H1 (cell line): Measurements from ENCODE around the gene CDH12. TPM values are rescaled to one million over a fixed set of nuclear protein-coding genes. Genes with fewer than 3 reads are reported as not detected.

Experiments
- CTCF ChIA-PET: fragments of 300-600 bp; sonication (Branson Sonifier 250); formaldehyde crosslinking; loops from one replicate; lab custom pipeline; 2021; ENCODE audit not compliant: partially characterized antibody; lab: Charles Lee
- POLR2A ChIA-PET: fragments of 300-600 bp; sonication (Branson Sonifier 250); formaldehyde crosslinking; loops from one replicate; lab custom pipeline; 2021; ENCODE audit warnings: inconsistent platforms; ENCODE audit not compliant: partially characterized antibody; lab: Charles Lee
- DNase-seq, 2 experiments: peaks; one replicate each; pipeline versions ENCODE4 v3.0.0 to v3.0.0-alpha.2; 2010 to 2022; ENCODE audit warnings: low spot score in 2 of 2, low read depth in 1 of 2, mixed read lengths in 1 of 2
- FAIRE-seq: peaks from 2 replicates; lab custom pipeline; 2011; peaks lifted over from hg19 to GRCh38; lab: Jason Lieb, UNC
- H2AFZ ChIP-seq: 2 replicates; pipeline ENCODE4 v1.8.1; 2012; ENCODE audit warnings: low read length, inconsistent platforms
- H2AK5ac ChIP-seq: 2 replicates; pipeline ENCODE4 v1.6.1; 2013; ENCODE audit warnings: low read depth, low read length
- H2BK120ac ChIP-seq: replicated peaks from 2 replicates; pipeline ENCODE3; 2013; ENCODE audit warnings: low read depth, low read length, inconsistent platforms
- H2BK12ac ChIP-seq: 2 replicates; pipeline ENCODE4 v1.6.1; 2013; ENCODE audit warnings: low read depth, low read length
- H2BK15ac ChIP-seq: 2 replicates; pipeline ENCODE4 v1.6.1; 2013; ENCODE audit warnings: low read length
- H2BK20ac ChIP-seq: 2 replicates; pipeline ENCODE4 v1.6.1; 2013; ENCODE audit warnings: low read length
- H2BK5ac ChIP-seq: 2 replicates; pipeline ENCODE4 v1.6.1; 2013; ENCODE audit warnings: low read depth, low read length
- H3K14ac ChIP-seq: 2 replicates; pipeline ENCODE4 v1.6.1; 2013; ENCODE audit warnings: inconsistent platforms; ENCODE audit not compliant: insufficient read length
- H3K18ac ChIP-seq: 2 replicates; pipeline ENCODE4 v1.6.1; 2013; ENCODE audit warnings: low read length; ENCODE audit errors: extremely low read depth
- H3K23ac ChIP-seq: 2 replicates; pipeline ENCODE4 v1.6.1; 2013; ENCODE audit warnings: inconsistent platforms; ENCODE audit not compliant: insufficient read length
- H3K23me2 ChIP-seq: 2 replicates; pipeline ENCODE4 v1.6.1; 2013; ENCODE audit warnings: low read depth, low read length
- H3K27ac ChIP-seq: 2 replicates; pipeline ENCODE4 v1.6.1; 2011; ENCODE audit warnings: low read depth, low read length, inconsistent platforms
- H3K27me3 ChIP-seq, 4 experiments: replicated peaks in 1 of 4; 1 replicate in 1 of 4; 2 replicates in 3 of 4; pipeline versions ENCODE4 v1.6.1 to v1.8.1; 2011 to 2013; ENCODE audit warnings: low read length in 3 of 4, mild to moderate bottlenecking in 3 of 4, inconsistent platforms in 2 of 4, mixed read lengths in 2 of 4, moderate library complexity in 1 of 4; ENCODE audit not compliant: control insufficient read depth in 3 of 4, insufficient read depth in 3 of 4; ENCODE audit errors: extremely low read depth in 1 of 4
- H3K36me3 ChIP-seq, 4 experiments: 2 replicates each; pipeline versions ENCODE4 v1.6.1 to v1.8.1; 2011 to 2013; ENCODE audit warnings: mild to moderate bottlenecking in 4 of 4, low read length in 3 of 4, moderate library complexity in 2 of 4, control low read depth in 1 of 4, inconsistent platforms in 1 of 4; ENCODE audit not compliant: insufficient read depth in 4 of 4, control insufficient read depth in 2 of 4
- H3K4ac ChIP-seq: replicated peaks from 2 replicates; pipeline ENCODE3; 2013; ENCODE audit warnings: low read length, low read depth, mixed read lengths, inconsistent platforms; ENCODE audit not compliant: insufficient read length
- H3K4me1 ChIP-seq, 4 experiments: replicated peaks in 1 of 4; 1 replicate in 1 of 4; 2 replicates in 3 of 4; pipeline versions ENCODE4 v1.6.1 to v1.8.1; 2011 to 2013; ENCODE audit warnings: low read length in 3 of 4, inconsistent platforms in 2 of 4, mixed read lengths in 1 of 4; ENCODE audit not compliant: insufficient read depth in 4 of 4, control insufficient read depth in 3 of 4
- H3K4me2 ChIP-seq, 2 experiments: 2 replicates each; pipeline versions ENCODE4 v1.6.1 to v1.8.1; 2011 to 2013; ENCODE audit warnings: low read depth in 2 of 2, low read length in 2 of 2, control low read depth in 1 of 2, inconsistent platforms in 1 of 2, mild to moderate bottlenecking in 1 of 2; ENCODE audit not compliant: insufficient read depth in 1 of 2
- H3K4me3 ChIP-seq, 4 experiments: fragments of 200-600, 300-600 bp in 1 of 4; sonication (generic), shearing (Covaris generic), sonication (Bioruptor Twin) in 1 of 4; 2 replicates each; pipeline versions ENCODE4 v1.5.1 to v1.8.1; 2011 to 2016; ENCODE audit warnings: low read length in 4 of 4, low read depth in 3 of 4, control low read depth in 2 of 4, inconsistent platforms in 2 of 4, mild to moderate bottlenecking in 2 of 4, mixed read lengths in 1 of 4, moderate library complexity in 1 of 4; ENCODE audit not compliant: insufficient read depth in 2 of 4; ENCODE audit errors: extremely low read depth in 1 of 4
- H3K56ac ChIP-seq: replicated peaks from 2 replicates; pipeline ENCODE3; 2013; ENCODE audit warnings: low read depth, mild to moderate bottlenecking, mixed read lengths, low read length, inconsistent platforms; ENCODE audit not compliant: insufficient read length
- H3K79me1 ChIP-seq: 2 replicates; pipeline ENCODE4 v1.6.1; 2013; ENCODE audit warnings: low read depth, low read length, control low read depth
- H3K79me2 ChIP-seq, 2 experiments: 2 replicates each; pipeline versions ENCODE4 v1.6.1 to v1.8.1; 2012 to 2013; ENCODE audit warnings: low read length in 2 of 2, mild to moderate bottlenecking in 2 of 2, inconsistent platforms in 1 of 2; ENCODE audit not compliant: insufficient read depth in 2 of 2, control insufficient read depth in 1 of 2
- H3K9ac ChIP-seq, 4 experiments: replicated peaks in 1 of 4; 1 replicate in 1 of 4; 2 replicates in 3 of 4; pipeline versions ENCODE4 v1.6.1 to v1.8.1; 2011 to 2013; ENCODE audit warnings: low read depth in 3 of 4, low read length in 3 of 4, control low read depth in 2 of 4, mild to moderate bottlenecking in 2 of 4, moderate library complexity in 2 of 4, inconsistent platforms in 1 of 4; ENCODE audit errors: extremely low read depth in 1 of 4
- H3K9me3 ChIP-seq, 2 experiments: 2 replicates each; pipeline versions ENCODE4 v1.6.1 to v1.8.1; 2012 to 2013; ENCODE audit warnings: mild to moderate bottlenecking in 2 of 2, moderate library complexity in 2 of 2, control low read depth in 1 of 2, inconsistent platforms in 1 of 2, low read depth in 1 of 2, low read length in 1 of 2, mixed read lengths in 1 of 2; ENCODE audit not compliant: insufficient read depth in 2 of 2
- H4K20me1 ChIP-seq, 2 experiments: replicated peaks in 1 of 2; 2 replicates each; pipeline versions ENCODE3 to v1.8.1; 2011 to 2013; ENCODE audit warnings: inconsistent platforms in 2 of 2, low read length in 2 of 2, mild to moderate bottlenecking in 1 of 2; ENCODE audit not compliant: insufficient read depth in 2 of 2, control insufficient read depth in 1 of 2
- H4K5ac ChIP-seq: 2 replicates; pipeline ENCODE4 v1.6.1; 2013; ENCODE audit warnings: low read length, low read depth, mixed read lengths, inconsistent platforms; ENCODE audit not compliant: insufficient read length
- H4K8ac ChIP-seq: 2 replicates; pipeline ENCODE4 v1.8.0; 2013; ENCODE audit warnings: mild to moderate bottlenecking, moderate library complexity, low read length, inconsistent platforms; ENCODE audit not compliant: insufficient read depth; ENCODE audit errors: extremely low read depth
- H4K91ac ChIP-seq: replicated peaks from 2 replicates; pipeline ENCODE3; 2013; ENCODE audit warnings: low read length, mixed read lengths, inconsistent platforms; ENCODE audit not compliant: insufficient read length
- ASH2L ChIP-seq: fragments of 200-600, 300-600 bp; sonication (generic); IDR thresholded peaks from one replicate; pipeline ENCODE4 v1.7.1; 2017; ENCODE audit warnings: low read length
- CEBPB ChIP-seq: IDR thresholded peaks from 2 replicates; pipeline ENCODE4 v1.6.1; 2012; ENCODE audit warnings: low read depth, low read length
- CHD2 ChIP-seq: IDR thresholded peaks from 2 replicates; pipeline ENCODE4 v1.6.1; 2012; ENCODE audit warnings: low read length, improper control_type of control experiment
- EZH2 ChIP-seq: fragments of 200-600 bp; sonication (generic); IDR thresholded peaks from 2 replicates; pipeline ENCODE4 v1.7.1; 2012; ENCODE audit warnings: low read depth, mild to moderate bottlenecking, moderate library complexity, low read length, inconsistent platforms; ENCODE audit not compliant: severe bottlenecking
- HDAC2 ChIP-seq, 2 experiments: fragments of 300-600 bp in 1 of 2; sonication (generic) in 1 of 2; IDR thresholded peaks; 2 replicates each; pipeline ENCODE4 v1.6.1; 2011 to 2012; ENCODE audit warnings: low read depth in 2 of 2, low read length in 2 of 2, mild to moderate bottlenecking in 2 of 2, moderate library complexity in 2 of 2, borderline replicate concordance in 1 of 2, inconsistent platforms in 1 of 2
- SAP30 ChIP-seq: fragments of 300-600 bp; sonication (generic); IDR thresholded peaks from 2 replicates; pipeline ENCODE4 v1.7.1; 2012; ENCODE audit warnings: low read length, moderate library complexity, mild to moderate bottlenecking, inconsistent platforms; ENCODE audit not compliant: insufficient read depth, insufficient replicate concordance
- TAF7 ChIP-seq: optimal IDR thresholded peaks from 2 replicates; pipeline ENCODE3; 2011; ENCODE audit warnings: low read depth, mild to moderate bottlenecking, inconsistent platforms, low read length, moderate library complexity, borderline replicate concordance
- TBP ChIP-seq: IDR thresholded peaks from 2 replicates; pipeline ENCODE4 v1.6.1; 2011; ENCODE audit warnings: low read depth, low read length, improper control_type of control experiment
- YY1 ChIP-seq: IDR thresholded peaks from 2 replicates; pipeline ENCODE4 v1.6.1; 2011; ENCODE audit warnings: low read depth, mild to moderate bottlenecking, low read length
- WGBS, 2 experiments: shearing (Covaris generic) in 1 of 2; methylation state at CpG; one replicate each; pipeline versions ENCODE4 v1.1.6 to v1.1.7; 2013 to 2015; ENCODE audit warnings: low lambda C conversion rate in 2 of 2, mixed read lengths in 2 of 2, inconsistent platforms in 1 of 2, low coverage in 1 of 2, missing lambda C conversion rate in 1 of 2; ENCODE audit not compliant: insufficient replicate concordance in 2 of 2, insufficient coverage in 1 of 2, insufficient read length in 1 of 2; ENCODE audit errors: extremely low coverage in 1 of 2, missing lambda C conversion rate in 1 of 2; 5-methylcytosine and 5-hydroxymethylcytosine counted together
- polyA plus RNA-seq, 7 experiments: library from polyadenylated mRNA; depleted of rRNA in 3 of 7; stranded (reverse) in 5 of 7; unstranded in 2 of 7; fragments of >200 nt in 5 of 7; fragments of 200-250 nt in 2 of 7; gene quantifications; 1 replicate in 5 of 7; 2 replicates in 1 of 7; 4 replicates in 1 of 7; pipeline versions ENCODE4 v1.2.1 to v1.2.3, GENCODE V29; 2011 to 2013; ENCODE audit warnings: missing spikeins in 2 of 7, mixed read lengths in 2 of 7
- total RNA-seq: library from RNA; stranded (reverse); fragmentation: NEBNext Ultra II Directional; extraction: Animal tissue kit (Norgen Biotek cat#: 25700); gene quantifications from 2 replicates; pipeline ENCODE4 v1.2.1, GENCODE V29; 2021

CDH12 gene
- total and polyA plus RNA-seq, 2 of the 8 experiments (the other 6 are each of a cell fraction or from before 2014, with no cell fraction given) = 0.03 TPM; not detected in 1

DNA sequence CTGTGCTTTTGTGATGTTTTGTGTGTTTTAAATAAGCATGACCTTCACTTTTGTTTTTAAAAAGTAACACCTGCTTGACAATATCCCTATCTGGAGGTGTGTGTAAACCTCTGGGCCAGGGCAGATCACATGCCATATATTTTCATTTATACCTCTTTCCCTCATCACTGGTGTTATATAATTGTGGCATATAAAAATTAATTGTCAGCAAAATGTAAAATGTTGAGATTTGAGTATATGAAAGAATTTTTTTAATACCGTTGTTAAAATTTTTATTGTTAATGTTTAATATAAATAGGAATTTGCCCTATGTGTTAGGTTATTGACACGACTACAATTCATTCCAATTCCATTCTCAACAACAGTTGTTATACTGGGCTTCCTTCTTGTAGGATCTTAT lies 6.5 kb downstream of the CDH12 start:
- Histone ChIP-seq H3K36me3 (no peaks in the 10 kb centered on the region), H3K9me3 (no peaks in the 10 kb centered on the region), H3K9ac (no peak overlapping the region), H3K14ac (no peak overlapping the region), H3K23ac (no peak overlapping the region), H3K4ac (no peak overlapping the region), H2BK120ac (no peak overlapping the region), H2AK5ac (no peak overlapping the region), H4K8ac (no peak overlapping the region), H2BK15ac (no peak overlapping the region), H2BK20ac (no peak overlapping the region), H3K56ac (no peak overlapping the region), H3K27me3 (no peaks in the 10 kb centered on the region), H3K4me1 (no peaks in the 10 kb centered on the region), H3K4me3 (no peak overlapping the region), H4K20me1 (no peaks in the 10 kb centered on the region), H3K79me1 (no peaks in the 10 kb centered on the region), H2BK12ac (no peak overlapping the region), H3K4me2 (no peak overlapping the region), H2BK5ac (no peak overlapping the region), H3K27ac (no peak overlapping the region), H4K91ac (no peak overlapping the region), H3K23me2 (no peaks in the 10 kb centered on the region), H3K79me2 (no peaks in the 10 kb centered on the region), H4K5ac (no peak overlapping the region), H3K18ac (no peak overlapping the region), H2AFZ (no peak overlapping the region)
- FAIRE-seq (no peak), DNase-seq (no peak)
- no peak for TF ChIP-seq HDAC2 (IDR thresholded peaks at IDR 0.05; ENCODE audit: borderline replicate concordance in 1 of 2, low read depth in 2 of 2, low read length in 2 of 2)
- TF ChIP-seq SAP30 = no peak
- TF ChIP-seq TAF7 = no peak
- TF ChIP-seq ASH2L = no peak
- TF ChIP-seq EZH2 = no peak
- TF ChIP-seq TBP = no peak
- no peak for TF ChIP-seq YY1
- TF ChIP-seq CHD2 = no peak
- no peak for TF ChIP-seq CEBPB
- CTCF ChIA-PET = no interaction called here
- POLR2A ChIA-PET = no interaction called here
- WGBS, 2 experiments = 92 to 94% methylated on average over 1 to 2 of the region's 2 CpGs
